Hypothalamus (tissue), 51 donors: ENCODE data around the gene MLST8.

ENCODE experiments used
- DNase-seq, 51 donors: peaks; one replicate each; lab custom pipeline; 2025; lab: John Stamatoyannopoulos, UW

Gene MLST8, protein sequence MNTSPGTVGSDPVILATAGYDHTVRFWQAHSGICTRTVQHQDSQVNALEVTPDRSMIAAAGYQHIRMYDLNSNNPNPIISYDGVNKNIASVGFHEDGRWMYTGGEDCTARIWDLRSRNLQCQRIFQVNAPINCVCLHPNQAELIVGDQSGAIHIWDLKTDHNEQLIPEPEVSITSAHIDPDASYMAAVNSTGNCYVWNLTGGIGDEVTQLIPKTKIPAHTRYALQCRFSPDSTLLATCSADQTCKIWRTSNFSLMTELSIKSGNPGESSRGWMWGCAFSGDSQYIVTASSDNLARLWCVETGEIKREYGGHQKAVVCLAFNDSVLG

GRCh38 chr16:2205104-2205966 lies at the start of gene MLST8:
Gene MLST8, plus strand, starts transcription at chr16:2205454. Its CDS starts 632 bp downstream, at chr16:2206086.
- peak; percentile 30 to 99 (median 87) for DNase-seq

GRCh38 chr16:2155977-2156848 lies 49.0 kb upstream of the MLST8 start:
- DNase-seq, result peak in 4 of 51 donors; percentile 19 to 50 (median 25)

DNA sequence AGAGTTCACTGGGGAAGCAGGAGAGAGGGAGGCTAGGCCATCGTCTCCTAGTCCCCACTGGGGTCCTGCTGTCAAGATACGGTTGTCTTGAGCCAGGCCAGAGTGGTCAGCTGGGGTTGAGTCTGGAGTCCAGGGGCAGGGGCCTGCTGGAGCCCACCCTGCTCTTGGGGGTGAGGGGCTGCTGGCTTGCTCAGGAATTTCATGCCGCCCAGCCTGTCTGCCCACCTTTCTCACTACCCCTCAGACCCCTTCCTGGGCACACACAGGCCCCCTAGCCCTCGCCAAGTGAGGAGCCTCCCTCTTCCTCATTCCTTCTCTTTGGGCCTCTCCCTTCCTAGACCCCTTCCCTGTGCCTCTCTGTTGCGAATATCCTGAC lies 48.4 kb upstream of the MLST8 start:
- no peak for DNase-seq

GRCh38 chr16:2157480-2158261 lies 47.6 kb upstream of the MLST8 start:
- peak in 12 of 51 donors; percentile 18 to 45 (median 33) for DNase-seq

- DNase-seq, result no peak
Measured at GRCh38 chr16:2158262-2158638, 47.0 kb upstream of the MLST8 start.

- DNase-seq, result peak in 40 of 51 donors; percentile 11 to 85 (median 62)
Measured at GRCh38 chr16:2159175-2159838, 45.9 kb upstream of the MLST8 start.

DNA sequence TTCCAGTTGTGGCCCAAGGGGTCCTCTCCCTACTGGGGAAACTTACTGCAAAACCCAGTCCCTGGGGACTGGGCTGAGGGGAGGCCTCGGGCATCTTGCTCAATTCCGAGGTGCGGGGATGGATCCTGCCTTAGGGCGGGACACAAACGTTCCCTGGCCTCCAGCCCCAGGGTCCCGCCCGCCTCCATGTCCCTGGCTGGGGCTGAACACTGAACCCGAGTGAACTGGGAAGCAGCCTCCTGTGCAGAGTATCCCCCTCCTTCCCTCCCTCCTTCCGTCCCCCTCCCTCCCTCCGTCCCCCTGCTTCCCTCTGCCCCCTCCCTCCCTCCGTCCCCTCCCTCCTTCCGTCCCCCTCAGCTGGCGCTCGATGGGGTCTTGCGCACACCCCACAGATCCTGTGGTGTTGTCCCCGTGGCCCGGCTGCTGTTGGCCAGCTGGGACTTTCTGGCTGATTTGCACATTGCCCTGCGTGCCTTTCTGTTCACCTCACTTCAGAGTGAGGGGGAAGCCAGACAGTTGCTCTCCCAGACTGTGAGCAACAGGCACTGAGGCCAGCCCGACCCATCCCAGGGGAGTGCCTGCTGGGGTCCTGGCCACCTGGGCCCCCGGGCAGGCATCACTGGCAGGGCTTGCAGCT lies 44.2 kb upstream of the MLST8 start:
- DNase-seq, result no peak

DNA sequence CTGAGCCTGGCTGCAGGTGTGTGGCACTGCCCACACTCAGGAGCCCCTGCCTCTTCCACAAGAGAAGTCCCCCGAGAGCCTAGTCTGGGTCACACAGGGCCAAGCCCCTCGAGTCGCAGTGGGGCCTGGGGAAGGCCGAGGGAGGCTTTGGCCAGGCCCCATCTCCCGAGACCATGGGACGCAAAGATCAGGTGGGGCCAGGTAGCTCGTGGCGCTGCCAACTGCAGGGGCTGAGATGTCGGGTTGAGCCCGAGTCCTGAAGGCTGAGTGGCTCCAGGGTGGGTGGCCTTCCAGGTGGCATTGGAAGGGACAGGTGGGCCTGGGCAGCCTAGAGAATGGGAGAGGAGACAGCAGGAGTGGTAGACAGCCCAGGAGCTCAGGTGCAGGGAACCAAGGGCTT lies 43.3 kb upstream of the MLST8 start:
- no peak for DNase-seq

- DNase-seq, result no peak
Measured at GRCh38 chr16:2162676-2163118, 42.6 kb upstream of the MLST8 start.

GRCh38 chr16:2163211-2163881 lies 41.9 kb upstream of the MLST8 start:
- DNase-seq, result no peak

DNA sequence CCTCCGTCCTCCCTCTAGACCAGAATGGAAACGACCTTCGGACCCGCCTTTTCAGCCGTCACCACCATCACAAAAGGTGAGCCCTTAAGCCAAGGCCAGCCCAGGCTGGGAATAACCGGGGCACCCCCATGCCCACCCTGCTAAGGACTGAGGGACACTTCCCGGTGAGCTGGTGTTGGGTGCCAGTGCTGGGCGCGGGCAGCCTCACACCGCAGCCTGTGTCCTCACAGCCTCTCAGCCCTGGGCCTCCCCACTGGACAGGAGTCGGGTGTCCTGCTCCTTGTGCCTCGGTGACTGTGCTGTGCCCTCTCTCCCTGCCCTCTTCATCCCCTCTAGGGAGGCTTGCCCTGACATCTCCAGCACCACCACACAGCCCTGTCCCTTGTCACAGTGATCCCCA lies 39.4 kb upstream of the MLST8 start:
- no peak for DNase-seq

- DNase-seq, result no peak
Measured at GRCh38 chr16:2166263-2167067, 38.8 kb upstream of the MLST8 start.

GRCh38 chr16:2167068-2167638 lies 38.1 kb upstream of the MLST8 start:
- DNase-seq, result no peak

- no peak for DNase-seq
Measured at GRCh38 chr16:2170080-2170479, 35.2 kb upstream of the MLST8 start.

DNA sequence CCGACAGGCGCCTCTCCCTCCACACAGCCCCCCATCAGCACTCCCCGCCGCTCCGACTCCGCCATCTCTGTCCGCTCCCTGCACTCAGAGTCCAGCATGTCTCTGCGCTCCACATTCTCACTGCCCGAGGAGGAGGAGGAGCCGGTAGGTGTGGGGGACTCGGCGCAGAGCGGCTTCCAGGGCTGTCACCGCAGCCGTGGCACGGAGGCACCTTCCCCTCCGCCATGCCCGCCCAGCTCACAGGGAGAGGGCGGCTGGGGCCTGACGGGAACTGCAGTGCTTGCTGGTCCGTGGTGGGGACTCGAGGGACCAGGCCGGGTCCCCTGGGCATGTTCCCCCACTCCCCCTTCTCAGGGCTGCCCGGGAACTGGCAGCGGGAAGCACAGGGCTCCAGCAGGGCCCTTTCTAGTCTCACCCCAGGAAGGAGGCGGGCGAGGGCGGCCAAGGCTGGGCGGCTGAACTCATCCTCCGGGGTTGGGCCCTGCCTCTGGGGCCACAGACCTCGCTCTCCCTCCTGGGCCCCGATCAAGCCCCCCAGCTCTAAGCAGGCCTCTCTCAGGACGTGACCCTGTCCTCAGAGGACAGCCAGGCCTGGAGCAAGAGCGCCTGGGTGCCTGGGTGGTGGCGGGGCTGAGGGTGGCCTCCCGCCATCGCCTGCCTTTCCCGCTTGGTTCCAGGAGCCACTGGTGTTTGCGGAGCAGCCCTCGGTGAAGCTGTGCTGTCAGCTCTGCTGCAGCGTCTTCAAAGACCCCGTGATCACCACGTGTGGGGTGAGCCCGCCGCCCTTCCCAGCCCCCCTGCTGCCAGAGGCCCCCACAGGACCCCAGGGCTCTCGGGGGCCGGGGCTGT lies 34.4 kb upstream of the MLST8 start:
- DNase-seq, result no peak

- no peak for DNase-seq
Measured at GRCh38 chr16:2171601-2172178, 33.6 kb upstream of the MLST8 start.
